Smooth muscle cell (in vitro differentiated cells): Measurements from ENCODE around the gene MRPL10. TPM values are rescaled to one million over a fixed set of nuclear protein-coding genes. Genes with fewer than 3 reads are reported as not detected.

Source experiments
- DNase-seq: peaks from one replicate; lab custom pipeline; 2025; ENCODE audit not compliant: unreplicated experiment; lab: John Stamatoyannopoulos, UW
- H2AFZ ChIP-seq: fragments of 200-600 bp; sonication (generic); 2 replicates; pipeline ENCODE4 v1.6.0; 2016; ENCODE audit warnings: antibody characterized with exemption, low read depth, mild to moderate bottlenecking
- H3F3A ChIP-seq: fragments of 200-600 bp; sonication (generic); 2 replicates; pipeline ENCODE4 v1.6.0; 2017; ENCODE audit warnings: antibody characterized with exemption, low read depth
- H3K27ac ChIP-seq: fragments of 200-600 bp; sonication (generic); 2 replicates; pipeline ENCODE4 v1.5.1; 2016; ENCODE audit warnings: low read depth, mild to moderate bottlenecking
- H3K27me3 ChIP-seq: fragments of 200-600 bp; sonication (generic); 2 replicates; pipeline ENCODE4 v1.6.1; 2016; ENCODE audit warnings: low read depth, mild to moderate bottlenecking
- H3K36me3 ChIP-seq: fragments of 200-600 bp; sonication (generic); 2 replicates; pipeline ENCODE4 v1.5.1; 2016; ENCODE audit warnings: low read depth
- H3K4me1 ChIP-seq: fragments of 200-600 bp; sonication (generic); 2 replicates; pipeline ENCODE4 v1.5.1; 2016; ENCODE audit warnings: low read depth
- H3K4me2 ChIP-seq: fragments of 200-600 bp; sonication (generic); 2 replicates; pipeline ENCODE4 v1.6.0; 2016; ENCODE audit warnings: mild to moderate bottlenecking
- H3K4me3 ChIP-seq: fragments of 200-600 bp; sonication (generic); 2 replicates; pipeline ENCODE4 v1.5.1; 2016; ENCODE audit warnings: mild to moderate bottlenecking
- H3K79me2 ChIP-seq: fragments of 200-600 bp; sonication (generic); 2 replicates; pipeline ENCODE4 v1.6.0; 2016; ENCODE audit warnings: low read depth, mild to moderate bottlenecking
- H3K9ac ChIP-seq: fragments of 200-600 bp; sonication (generic); 2 replicates; pipeline ENCODE4 v1.6.0; 2016; ENCODE audit warnings: low read depth
- H3K9me3 ChIP-seq: fragments of 200-600 bp; sonication (generic); replicated peaks from 2 replicates; pipeline ENCODE4 v1.5.1; 2016; ENCODE audit warnings: low read depth
- H4K20me1 ChIP-seq: fragments of 200-600 bp; sonication (generic); 2 replicates; pipeline ENCODE4 v1.6.0; 2016; ENCODE audit warnings: low read depth
- WGBS: methylation state at CpG from one replicate; pipeline ENCODE4 v1.1.7; 2016; ENCODE audit warnings: low lambda C conversion rate; 5-methylcytosine and 5-hydroxymethylcytosine counted together
- polyA plus RNA-seq: library from polyadenylated mRNA; unstranded; fragments of >200 nt; fragmentation: Nextera tagmentation; extraction: Ambion mirVana; gene quantifications from 2 replicates; pipeline ENCODE4 v1.2.1, GENCODE V29; 2016
- total RNA-seq: library from RNA; depleted of rRNA; stranded (reverse); fragments of >200 nt; gene quantifications from 2 replicates; pipeline ENCODE4 v1.2.3, GENCODE V29; 2014
- TF ChIP-seq, protein P1 (sequence below): fragments of 200-600 bp; sonication (generic); IDR thresholded peaks from 2 replicates; pipeline ENCODE4 v1.5.1; 2017; ENCODE audit warnings: borderline replicate concordance, mild to moderate bottlenecking, antibody characterized with exemption; ENCODE audit not compliant: insufficient read depth, poor library complexity, severe bottlenecking

Gene MRPL10
- total and polyA plus RNA-seq, 2 experiments from 2014 or later = 24.0 to 36.6 TPM

GRCh38 chr17:47808036-47808829, 23.1 kb downstream of the MRPL10 start:
- no peak overlapping the region for H3K9ac ChIP-seq
- no peak overlapping the region for H3K4me3 ChIP-seq
- peaks cover 8% of the 10 kb centered on the region for H3F3A ChIP-seq
- no peak overlapping the region for H3K4me2 ChIP-seq
- TF ChIP-seq, protein P1, sequence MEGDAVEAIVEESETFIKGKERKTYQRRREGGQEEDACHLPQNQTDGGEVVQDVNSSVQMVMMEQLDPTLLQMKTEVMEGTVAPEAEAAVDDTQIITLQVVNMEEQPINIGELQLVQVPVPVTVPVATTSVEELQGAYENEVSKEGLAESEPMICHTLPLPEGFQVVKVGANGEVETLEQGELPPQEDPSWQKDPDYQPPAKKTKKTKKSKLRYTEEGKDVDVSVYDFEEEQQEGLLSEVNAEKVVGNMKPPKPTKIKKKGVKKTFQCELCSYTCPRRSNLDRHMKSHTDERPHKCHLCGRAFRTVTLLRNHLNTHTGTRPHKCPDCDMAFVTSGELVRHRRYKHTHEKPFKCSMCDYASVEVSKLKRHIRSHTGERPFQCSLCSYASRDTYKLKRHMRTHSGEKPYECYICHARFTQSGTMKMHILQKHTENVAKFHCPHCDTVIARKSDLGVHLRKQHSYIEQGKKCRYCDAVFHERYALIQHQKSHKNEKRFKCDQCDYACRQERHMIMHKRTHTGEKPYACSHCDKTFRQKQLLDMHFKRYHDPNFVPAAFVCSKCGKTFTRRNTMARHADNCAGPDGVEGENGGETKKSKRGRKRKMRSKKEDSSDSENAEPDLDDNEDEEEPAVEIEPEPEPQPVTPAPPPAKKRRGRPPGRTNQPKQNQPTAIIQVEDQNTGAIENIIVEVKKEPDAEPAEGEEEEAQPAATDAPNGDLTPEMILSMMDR = no peak
- WGBS = 91% methylated on average over 20 of the region's 20 CpGs
- H3K36me3 ChIP-seq = no peaks in the 10 kb centered on the region
- peaks cover 4% of the 10 kb centered on the region for H3K4me1 ChIP-seq
- no peaks in the 10 kb centered on the region for H3K79me2 ChIP-seq
- H3K9me3 ChIP-seq = no peaks in the 10 kb centered on the region
- no peak for DNase-seq
- peaks cover 7% of the 10 kb centered on the region for H3K27me3 ChIP-seq
- H4K20me1 ChIP-seq = peaks cover 8% of the 10 kb centered on the region
- no peak overlapping the region for H3K27ac ChIP-seq
- H2AFZ ChIP-seq = no peak overlapping the region

DNA sequence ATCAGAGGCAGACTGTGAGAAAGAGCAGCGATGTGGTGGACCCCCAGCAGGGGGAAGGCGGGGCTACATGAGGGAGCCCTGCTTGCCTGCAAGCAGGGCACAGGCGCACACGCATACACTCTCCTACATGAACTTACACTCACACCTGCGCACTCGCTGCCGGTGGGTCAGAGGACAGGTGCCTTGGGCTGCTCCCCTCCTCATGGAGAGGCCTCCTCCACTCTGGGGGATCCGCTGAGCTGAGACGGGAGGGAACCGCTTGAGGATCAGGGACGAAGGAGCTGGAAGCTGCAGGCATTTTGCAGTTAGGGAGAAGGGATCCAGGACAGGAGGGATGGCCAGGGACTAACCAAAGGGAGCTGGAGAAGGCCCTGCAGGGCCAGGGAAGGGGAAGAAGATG, 23.9 kb downstream of the MRPL10 start:
- Histone ChIP-seq H3K9me3 (no peaks in the 10 kb centered on the region), H3K9ac (no peak overlapping the region), H4K20me1 (peaks cover 8% of the 10 kb centered on the region), H3K79me2 (no peaks in the 10 kb centered on the region), H3K27ac (no peak overlapping the region), H3K36me3 (no peaks in the 10 kb centered on the region), H3K27me3 (peaks cover 7% of the 10 kb centered on the region), H3K4me3 (no peak overlapping the region), H2AFZ (no peak overlapping the region), H3K4me2 (no peak overlapping the region), H3F3A (peaks cover 8% of the 10 kb centered on the region), H3K4me1 (peaks cover 4% of the 10 kb centered on the region)
- WGBS = 90% methylated on average over 11 of the region's 11 CpGs
- TF ChIP-seq, protein P1 = no peak
- DNase-seq = no peak

DNA sequence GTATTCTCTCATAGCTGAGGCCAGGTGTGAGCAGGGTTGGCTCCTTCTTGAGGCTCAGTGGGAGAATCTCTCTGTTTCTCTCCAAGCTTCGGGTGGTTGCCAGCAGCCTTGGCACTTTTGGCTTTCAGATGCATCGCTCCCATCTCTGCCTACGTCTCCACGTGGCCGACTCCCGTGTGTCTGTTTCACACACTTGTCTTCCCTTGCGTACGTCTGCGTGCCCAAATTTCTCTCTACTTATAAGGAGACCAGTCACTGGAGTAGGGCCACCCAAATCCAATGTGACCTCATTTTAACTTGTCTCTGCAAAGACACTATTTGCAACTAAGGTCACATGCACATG, 24.5 kb downstream of the MRPL10 start:
- Histone ChIP-seq H3K4me3 (no peak overlapping the region), H3K36me3 (no peaks in the 10 kb centered on the region), H3F3A (peaks cover 8% of the 10 kb centered on the region), H3K4me2 (no peak overlapping the region), H3K4me1 (peaks cover 4% of the 10 kb centered on the region), H3K9me3 (no peaks in the 10 kb centered on the region), H3K79me2 (no peaks in the 10 kb centered on the region), H4K20me1 (peaks cover 8% of the 10 kb centered on the region), H3K9ac (no peak overlapping the region), H3K27me3 (peaks cover 7% of the 10 kb centered on the region), H3K27ac (no peak overlapping the region), H2AFZ (no peak overlapping the region)
- TF ChIP-seq, protein P1 = no peak
- WGBS = 98% methylated on average over 9 of the region's 9 CpGs
- no peak for DNase-seq
